Karpas-422 (cell line): Measurements from ENCODE around the gene NRGN. TPM values are rescaled to one million over a fixed set of nuclear protein-coding genes. Genes with fewer than 3 reads are reported as not detected.

Experiments
- DNase-seq: peaks from one replicate; pipeline ENCODE4 v3.0.0-alpha.2; 2015
- H2AFZ ChIP-seq: fragments of 200-600 bp; sonication (generic); 2 replicates; pipeline ENCODE4 v1.6.1; 2014; ENCODE audit warnings: antibody characterized with exemption, low read length, mixed read lengths
- H3K27ac ChIP-seq: fragments of 200-600 bp; sonication (generic); 2 replicates; pipeline ENCODE4 v1.5.1; 2014; ENCODE audit warnings: mild to moderate bottlenecking, low read length, moderate library complexity
- H3K27me3 ChIP-seq: fragments of 200-600 bp; sonication (generic); 2 replicates; pipeline ENCODE4 v1.6.1; 2014; ENCODE audit warnings: low read length, mixed read lengths
- H3K36me3 ChIP-seq: fragments of 200-600 bp; sonication (generic); 2 replicates; pipeline ENCODE4 v1.6.1; 2014; ENCODE audit warnings: low read length, mixed read lengths; ENCODE audit not compliant: insufficient read depth
- H3K4me1 ChIP-seq: fragments of 200-600 bp; sonication (generic); 2 replicates; pipeline ENCODE4 v1.6.1; 2014; ENCODE audit warnings: mild to moderate bottlenecking, low read length, mixed read lengths
- H3K4me2 ChIP-seq: fragments of 200-600 bp; sonication (generic); 2 replicates; pipeline ENCODE4 v1.6.1; 2014; ENCODE audit warnings: low read length, low read depth, mild to moderate bottlenecking; ENCODE audit not compliant: poor library complexity, severe bottlenecking
- H3K4me3 ChIP-seq: fragments of 200-600 bp; sonication (generic); 2 replicates; pipeline ENCODE4 v1.5.1; 2014; ENCODE audit warnings: mild to moderate bottlenecking, antibody characterized with exemption, low read length, mixed read lengths
- H3K79me2 ChIP-seq: fragments of 200-600 bp; sonication (generic); 2 replicates; pipeline ENCODE4 v1.6.1; 2014; ENCODE audit warnings: mild to moderate bottlenecking, low read length, mixed read lengths
- H3K9ac ChIP-seq: fragments of 200-600 bp; sonication (generic); 2 replicates; pipeline ENCODE4 v1.6.0; 2014; ENCODE audit warnings: low read length
- H3K9me2 ChIP-seq: fragments of 200-600 bp; sonication (generic), shearing (Covaris generic); replicated peaks from 2 replicates; pipeline ENCODE4 v1.6.0; 2014; ENCODE audit warnings: mild to moderate bottlenecking, low read length, moderate library complexity; ENCODE audit not compliant: insufficient read depth
- H3K9me3 ChIP-seq: fragments of 300-700, 200-600 bp; sonication (generic); 2 replicates; pipeline ENCODE4 v1.6.1; 2014; ENCODE audit warnings: low read length, mixed read lengths
- H4K20me1 ChIP-seq: fragments of 200-600 bp; sonication (generic); 2 replicates; pipeline ENCODE4 v1.6.1; 2014; ENCODE audit warnings: mild to moderate bottlenecking, antibody characterized with exemption, low read length, low read depth; ENCODE audit not compliant: insufficient read depth
- total RNA-seq: library from RNA; depleted of rRNA; stranded (reverse); fragments of >200 nt; shearing (Covaris generic); gene quantifications from 2 replicates; pipeline ENCODE4 v1.2.3, GENCODE V29; 2014; ENCODE audit warnings: low replicate concordance; rRNA removed

The NRGN gene
- total RNA-seq, result 0.97 TPM in 1 of 2 replicates, not detected in the other

DNA sequence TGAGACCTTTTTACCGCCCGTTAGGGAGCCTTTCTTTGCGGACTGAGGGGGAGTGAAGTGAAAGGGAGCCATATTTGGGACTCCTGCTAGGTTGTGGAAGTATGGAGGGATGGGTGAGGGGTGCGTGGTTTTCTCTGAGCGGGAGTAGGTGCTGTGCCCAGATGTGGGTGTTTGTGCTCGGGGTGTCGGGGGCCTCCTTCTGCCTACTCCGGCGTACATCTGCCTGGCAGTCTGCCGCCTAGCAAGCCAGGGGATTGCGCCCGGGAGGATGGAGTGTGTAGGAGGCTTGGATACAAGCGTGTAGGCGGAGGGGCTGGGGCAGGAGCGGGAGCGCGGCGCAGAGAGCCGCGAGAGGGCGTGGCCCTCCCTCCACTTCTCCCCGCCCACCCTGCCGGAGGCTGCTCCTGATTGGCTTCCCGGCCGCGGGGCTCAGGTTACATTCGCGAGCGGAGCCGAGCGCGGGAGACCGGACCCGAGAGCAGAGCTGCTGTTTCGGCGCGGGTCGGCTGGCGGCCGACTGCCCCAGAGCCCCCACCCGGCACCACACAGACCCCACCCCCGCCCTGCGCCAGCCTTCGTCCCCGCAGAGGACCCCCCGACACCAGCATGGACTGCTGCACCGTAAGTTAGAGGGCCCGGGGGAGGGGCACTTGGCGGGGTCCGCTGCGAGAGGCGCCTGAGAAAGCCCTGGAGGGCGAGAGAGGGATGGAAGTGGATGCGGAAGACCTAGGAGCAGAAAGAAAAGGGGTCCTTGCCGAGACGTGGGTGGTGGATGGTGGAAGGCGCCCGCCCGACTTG lies at the start of gene NRGN:
NRGN (plus strand) TSS at position 464 of the 798 bp plus-strand sequence; CDS start at position 607, 143 bp downstream.
- Histone ChIP-seq H3K4me1 (peaks cover 25% of the 10 kb centered on the region), H2AFZ (0 out of 2 replicates have a peak within 1 kb of the TSS, but pooled peaks have one; percentile 50), H4K20me1 (no peaks in the 10 kb centered on the region), H3K4me2 (peak within 1 kb of the TSS; percentile 73), H3K27me3 (no peaks in the 10 kb centered on the region), H3K4me3 (peak within 1 kb of the TSS; percentile 62), H3K9me3 (no peaks in the 10 kb centered on the region), H3K27ac (no peak within 1 kb of the TSS), H3K9me2 (no peaks in the 10 kb centered on the region), H3K36me3 (no peaks in the 10 kb centered on the region), H3K9ac (peak within 1 kb of the TSS; percentile 59), H3K79me2 (no peaks in the 10 kb centered on the region)
- peak; percentile 92 for DNase-seq

GRCh38 chr11:124693142-124693541 lies 46.6 kb upstream of the NRGN start:
- Histone ChIP-seq H4K20me1 (no peaks in the 10 kb centered on the region), H3K79me2 (no peaks in the 10 kb centered on the region), H3K36me3 (no peaks in the 10 kb centered on the region), H3K9ac (no peak overlapping the region), H3K4me2 (no peak overlapping the region), H3K9me2 (no peaks in the 10 kb centered on the region), H3K27ac (no peak overlapping the region), H3K9me3 (no peaks in the 10 kb centered on the region), H3K4me3 (no peak overlapping the region), H2AFZ (no peak overlapping the region), H3K4me1 (no peaks in the 10 kb centered on the region), H3K27me3 (no peaks in the 10 kb centered on the region)
- DNase-seq, result no peak

GRCh38 chr11:124699547-124699946 lies 40.2 kb upstream of the NRGN start:
- 0 out of 2 replicates have a peak, but pooled peaks cover 3% of the 10 kb centered on the region for H3K4me1 ChIP-seq
- no peaks in the 10 kb centered on the region for H3K79me2 ChIP-seq
- H4K20me1 ChIP-seq, result no peaks in the 10 kb centered on the region
- H3K4me2 ChIP-seq, result no peak overlapping the region
- H3K9me3 ChIP-seq, result no peaks in the 10 kb centered on the region
- H3K27me3 ChIP-seq, result no peaks in the 10 kb centered on the region
- H3K9me2 ChIP-seq, result no peaks in the 10 kb centered on the region
- H3K36me3 ChIP-seq, result no peaks in the 10 kb centered on the region
- H3K27ac ChIP-seq, result no peak overlapping the region
- DNase-seq, result no peak
- no peak overlapping the region for H2AFZ ChIP-seq
- no peak overlapping the region for H3K4me3 ChIP-seq
- no peak overlapping the region for H3K9ac ChIP-seq

- no peak overlapping the region for H3K9ac ChIP-seq
- no peaks in the 10 kb centered on the region for H3K9me3 ChIP-seq
- H3K9me2 ChIP-seq, result no peaks in the 10 kb centered on the region
- no peak overlapping the region for H3K4me3 ChIP-seq
- DNase-seq, result no peak
- no peaks in the 10 kb centered on the region for H3K36me3 ChIP-seq
- no peaks in the 10 kb centered on the region for H3K79me2 ChIP-seq
- H3K4me1 ChIP-seq, result 0 out of 2 replicates have a peak, but pooled peaks cover 3% of the 10 kb centered on the region
- no peak overlapping the region for H3K4me2 ChIP-seq
- no peaks in the 10 kb centered on the region for H4K20me1 ChIP-seq
- no peaks in the 10 kb centered on the region for H3K27me3 ChIP-seq
- no peak overlapping the region for H3K27ac ChIP-seq
- H2AFZ ChIP-seq, result no peak overlapping the region
These were observed 39.7 kb upstream of the NRGN start for GRCh38 chr11:124700028-124700427.

DNA sequence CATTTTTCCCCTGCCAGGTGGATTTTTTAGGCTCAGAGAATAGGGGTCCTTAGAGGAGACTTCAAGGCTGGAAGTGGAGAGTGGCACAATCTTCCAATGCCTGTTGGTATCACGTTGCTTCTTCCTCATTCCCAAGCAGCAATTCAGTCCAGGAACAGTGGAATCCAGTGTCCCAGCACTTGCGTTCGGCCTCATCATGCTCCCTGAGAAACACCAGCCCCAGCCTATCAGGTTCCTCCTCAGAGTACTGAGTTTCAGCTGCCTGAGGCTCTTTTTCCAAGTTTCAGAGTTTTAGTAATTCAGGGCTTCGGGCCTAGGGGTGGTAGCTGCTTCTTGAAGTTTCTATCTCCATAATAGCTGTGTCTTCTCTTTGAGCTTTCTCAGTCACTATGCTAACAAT lies 31.9 kb upstream of the NRGN start:
- H3K4me2 ChIP-seq, result no peak overlapping the region
- no peaks in the 10 kb centered on the region for H3K36me3 ChIP-seq
- no peaks in the 10 kb centered on the region for H3K4me1 ChIP-seq
- no peaks in the 10 kb centered on the region for H3K79me2 ChIP-seq
- H3K9ac ChIP-seq, result no peak overlapping the region
- no peak overlapping the region for H3K4me3 ChIP-seq
- no peak for DNase-seq
- no peaks in the 10 kb centered on the region for H4K20me1 ChIP-seq
- no peaks in the 10 kb centered on the region for H3K9me3 ChIP-seq
- H3K9me2 ChIP-seq, result no peaks in the 10 kb centered on the region
- H3K27ac ChIP-seq, result no peak overlapping the region
- no peaks in the 10 kb centered on the region for H3K27me3 ChIP-seq
- H2AFZ ChIP-seq, result no peak overlapping the region

- no peak for DNase-seq
- H3K4me2 ChIP-seq, result no peak overlapping the region
- no peaks in the 10 kb centered on the region for H3K27me3 ChIP-seq
- H3K9me3 ChIP-seq, result no peaks in the 10 kb centered on the region
- H3K4me1 ChIP-seq, result no peaks in the 10 kb centered on the region
- H3K4me3 ChIP-seq, result no peak overlapping the region
- H3K36me3 ChIP-seq, result no peaks in the 10 kb centered on the region
- H3K27ac ChIP-seq, result no peak overlapping the region
- H3K79me2 ChIP-seq, result no peaks in the 10 kb centered on the region
- H2AFZ ChIP-seq, result no peak overlapping the region
- H3K9me2 ChIP-seq, result no peaks in the 10 kb centered on the region
- H4K20me1 ChIP-seq, result no peaks in the 10 kb centered on the region
- no peak overlapping the region for H3K9ac ChIP-seq
These were observed 27.4 kb upstream of the NRGN start for GRCh38 chr11:124712392-124712791.

DNA sequence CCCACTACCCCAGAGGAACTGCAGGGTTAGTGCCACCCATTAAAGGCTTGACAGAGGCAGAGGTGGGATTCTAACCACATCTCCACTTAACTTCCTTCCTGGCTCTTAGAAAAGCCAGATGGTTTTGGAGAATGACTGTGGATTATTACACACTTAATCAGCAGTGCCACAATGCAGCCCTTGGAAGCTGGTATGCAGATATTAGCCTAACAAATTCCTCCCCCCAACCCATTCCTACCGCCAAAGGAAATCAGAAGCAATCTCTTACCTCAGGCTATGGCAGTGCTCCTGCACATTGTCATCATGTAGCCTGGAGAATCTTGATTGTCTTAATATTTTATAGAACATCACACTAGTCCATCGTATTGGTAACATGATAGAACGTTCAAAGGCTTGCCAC lies 23.2 kb upstream of the NRGN start:
- no peak overlapping the region for H3K9ac ChIP-seq
- H3K4me1 ChIP-seq, result peaks cover 6% of the 10 kb centered on the region; the same call in 1 of the 2 replicates
- H2AFZ ChIP-seq, result no peak overlapping the region
- H3K36me3 ChIP-seq, result no peaks in the 10 kb centered on the region
- H3K9me3 ChIP-seq, result no peaks in the 10 kb centered on the region
- no peaks in the 10 kb centered on the region for H3K27me3 ChIP-seq
- H3K4me3 ChIP-seq, result no peak overlapping the region
- no peaks in the 10 kb centered on the region for H4K20me1 ChIP-seq
- no peak overlapping the region for H3K27ac ChIP-seq
- H3K9me2 ChIP-seq, result no peaks in the 10 kb centered on the region
- no peak for DNase-seq
- H3K4me2 ChIP-seq, result no peak overlapping the region
- H3K79me2 ChIP-seq, result no peaks in the 10 kb centered on the region

DNA sequence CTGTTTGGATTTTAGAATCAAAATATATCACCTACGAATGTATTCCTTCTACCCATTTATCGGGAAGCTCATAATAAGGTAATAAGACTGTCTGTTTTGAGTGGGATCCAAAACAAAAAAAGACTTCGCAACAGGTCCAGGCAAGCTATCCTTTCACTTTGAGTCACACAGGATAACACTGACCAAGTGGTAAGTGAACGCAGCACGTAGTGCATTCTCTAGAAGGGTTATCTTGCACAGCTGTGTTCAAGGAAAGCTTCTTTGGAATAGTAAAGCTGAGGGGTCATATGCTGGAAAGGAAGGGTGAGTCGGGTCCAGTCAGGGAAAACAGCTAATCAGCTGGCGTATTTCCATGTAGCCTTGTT lies 22.3 kb upstream of the NRGN start:
- Histone ChIP-seq H3K4me2 (no peak overlapping the region), H3K4me1 (peaks cover 12% of the 10 kb centered on the region; the same call in 1 of the 2 replicates), H3K9me3 (no peaks in the 10 kb centered on the region)

More for the DNA sequence above, 22.3 kb upstream of the NRGN start:
- no peak overlapping the region for H3K9ac ChIP-seq
- DNase-seq, result no peak
- no peak overlapping the region for H2AFZ ChIP-seq
- no peaks in the 10 kb centered on the region for H3K9me2 ChIP-seq
- H3K36me3 ChIP-seq, result no peaks in the 10 kb centered on the region
- no peak overlapping the region for H3K27ac ChIP-seq
- no peaks in the 10 kb centered on the region for H4K20me1 ChIP-seq
- no peak overlapping the region for H3K4me3 ChIP-seq
- no peaks in the 10 kb centered on the region for H3K27me3 ChIP-seq
- H3K79me2 ChIP-seq, result no peaks in the 10 kb centered on the region
